ENCODE data around the gene PRKAR2B. TPM values are rescaled to one million over a fixed set of nuclear protein-coding genes. Genes with fewer than 3 reads are reported as not detected.
A peak's percentile ranks its signal among the peaks of the same experiment; 100 is the strongest.

Gene PRKAR2B
- total and polyA plus RNA-seq, 4 donors = 3.5 to 15.0 (median 5.8) TPM

DNA sequence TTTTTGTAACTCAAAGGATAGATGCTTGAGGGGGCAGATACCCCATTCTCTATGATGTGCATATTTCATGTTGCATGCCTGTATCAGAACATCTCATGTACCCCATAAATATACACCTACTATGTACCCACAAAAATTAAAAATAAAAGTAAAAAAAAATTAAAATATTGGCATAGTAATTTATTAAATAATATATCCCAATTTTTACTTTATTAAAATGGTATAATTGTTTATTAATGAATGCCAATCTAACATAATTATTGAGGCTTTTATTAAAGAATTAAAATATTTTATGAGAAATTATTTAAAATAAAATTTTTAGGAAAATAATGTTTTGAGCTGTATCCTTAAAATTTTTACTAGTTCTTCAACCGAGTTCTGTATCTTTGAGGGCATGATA, 105.4 kb downstream of the PRKAR2B start:
- Histone ChIP-seq H3K4me1 (ENCODE audit: control insufficient read depth in 5 of 5, insufficient read depth in 5 of 5, low read length in 5 of 5) (peaks cover 0 to 4% (median 0%) of the 10 kb centered on the region in 5 donors), H3K27ac (ENCODE audit: low read depth in 1 of 2, low read length in 1 of 2) (no peak overlapping the region), H3K9ac (ENCODE audit: insufficient read depth in 1 of 2, low read length in 2 of 2) (no peak overlapping the region), H3K36me3 (ENCODE audit: control insufficient read depth in 4 of 4, insufficient read depth in 4 of 4, low read length in 4 of 4) (no peaks in the 10 kb centered on the region), H3K9me3 (ENCODE audit: control insufficient read depth in 4 of 4, insufficient read depth in 3 of 4, low read length in 3 of 4) (no peaks in the 10 kb centered on the region), H3K27me3 (ENCODE audit: control insufficient read depth in 3 of 3, insufficient read depth in 3 of 3, low read length in 2 of 3) (no peaks in the 10 kb centered on the region), H3K4me3 (no peak overlapping the region)
- DNase-seq (no peak), ATAC-seq (ENCODE audit: insufficient read depth, low FRiP score) (no peak)
- 82 to 90% methylated on average over 1 of the region's 1 CpG for WGBS, 2 donors
- TF ChIP-seq, protein P1, sequence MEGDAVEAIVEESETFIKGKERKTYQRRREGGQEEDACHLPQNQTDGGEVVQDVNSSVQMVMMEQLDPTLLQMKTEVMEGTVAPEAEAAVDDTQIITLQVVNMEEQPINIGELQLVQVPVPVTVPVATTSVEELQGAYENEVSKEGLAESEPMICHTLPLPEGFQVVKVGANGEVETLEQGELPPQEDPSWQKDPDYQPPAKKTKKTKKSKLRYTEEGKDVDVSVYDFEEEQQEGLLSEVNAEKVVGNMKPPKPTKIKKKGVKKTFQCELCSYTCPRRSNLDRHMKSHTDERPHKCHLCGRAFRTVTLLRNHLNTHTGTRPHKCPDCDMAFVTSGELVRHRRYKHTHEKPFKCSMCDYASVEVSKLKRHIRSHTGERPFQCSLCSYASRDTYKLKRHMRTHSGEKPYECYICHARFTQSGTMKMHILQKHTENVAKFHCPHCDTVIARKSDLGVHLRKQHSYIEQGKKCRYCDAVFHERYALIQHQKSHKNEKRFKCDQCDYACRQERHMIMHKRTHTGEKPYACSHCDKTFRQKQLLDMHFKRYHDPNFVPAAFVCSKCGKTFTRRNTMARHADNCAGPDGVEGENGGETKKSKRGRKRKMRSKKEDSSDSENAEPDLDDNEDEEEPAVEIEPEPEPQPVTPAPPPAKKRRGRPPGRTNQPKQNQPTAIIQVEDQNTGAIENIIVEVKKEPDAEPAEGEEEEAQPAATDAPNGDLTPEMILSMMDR (IDR thresholded peaks at IDR 0.05; ENCODE audit: control extremely low read depth, extremely low read depth) = no peak

DNA sequence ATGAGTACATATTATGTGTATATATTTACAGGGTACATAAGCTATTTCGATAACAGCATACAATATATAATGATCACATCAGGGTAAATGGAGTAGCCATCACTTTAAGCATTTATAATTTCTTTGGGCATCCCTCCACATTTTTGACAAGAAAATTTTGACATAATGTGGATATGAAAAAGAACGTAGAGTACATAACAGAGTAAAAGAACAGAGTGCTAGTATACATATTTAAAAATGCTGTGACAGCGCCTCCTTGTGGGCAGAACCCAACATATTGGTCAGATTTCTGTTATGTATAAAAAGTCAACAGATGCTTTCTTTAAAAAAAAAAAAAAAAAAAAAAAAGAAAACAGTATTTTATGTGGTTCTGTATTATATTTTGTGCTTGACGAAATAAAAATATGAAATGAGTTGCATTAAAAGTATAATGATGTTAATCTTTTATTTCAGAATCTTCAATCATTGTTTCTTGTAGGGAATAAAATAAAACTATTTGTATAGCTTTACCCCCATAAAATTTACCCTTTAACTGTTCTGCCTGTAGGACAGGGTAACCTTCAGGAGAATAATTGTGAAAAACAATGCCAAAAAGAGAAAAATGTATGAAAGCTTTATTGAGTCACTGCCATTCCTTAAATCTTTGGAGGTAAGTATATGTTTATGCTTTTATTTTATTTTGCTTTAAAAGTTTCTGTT, 106.0 kb downstream of the PRKAR2B start:
- peak; percentile 78 to 90 (median 84) for DNase-seq

DNA sequence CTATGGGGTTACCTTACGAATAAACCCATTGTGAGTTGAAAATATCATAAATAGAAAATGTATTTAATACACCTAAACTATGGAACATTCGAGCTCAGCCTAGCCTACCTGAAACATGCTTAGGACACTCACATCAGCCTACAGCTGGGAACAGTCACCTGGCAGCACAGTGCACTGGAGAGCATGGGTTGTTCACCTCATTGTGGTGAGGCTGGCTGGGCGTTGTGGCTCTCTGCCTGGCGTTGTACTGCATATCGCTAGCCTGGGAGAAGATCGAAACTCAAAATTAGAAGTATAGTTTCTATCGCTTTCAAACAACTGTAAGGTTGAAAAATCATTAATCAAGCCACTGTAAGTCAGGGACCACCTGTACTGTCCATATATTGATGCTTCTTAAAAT, 107.0 kb downstream of the PRKAR2B start:
- Histone ChIP-seq H3K27me3 (ENCODE audit: control insufficient read depth in 3 of 3, insufficient read depth in 3 of 3, low read length in 2 of 3) (no peaks in the 10 kb centered on the region), H3K4me3 (no peak overlapping the region), H3K9me3 (ENCODE audit: control insufficient read depth in 4 of 4, insufficient read depth in 3 of 4, low read length in 3 of 4) (no peaks in the 10 kb centered on the region), H3K36me3 (ENCODE audit: control insufficient read depth in 4 of 4, insufficient read depth in 4 of 4, low read length in 4 of 4) (no peaks in the 10 kb centered on the region), H3K27ac (ENCODE audit: low read depth in 1 of 2, low read length in 1 of 2) (no peak overlapping the region), H3K9ac (ENCODE audit: insufficient read depth in 1 of 2, low read length in 2 of 2) (no peak overlapping the region), H3K4me1 (ENCODE audit: control insufficient read depth in 5 of 5, insufficient read depth in 5 of 5, low read length in 5 of 5) (no peaks in the 10 kb centered on the region)
- no peak for ATAC-seq (ENCODE audit: insufficient read depth, low FRiP score)
- 93 to 96% methylated on average over 7 of the region's 7 CpGs for WGBS, 2 donors
- DNase-seq = no peak
- TF ChIP-seq, protein P1 (IDR thresholded peaks at IDR 0.05; ENCODE audit: control extremely low read depth, extremely low read depth) = no peak

More for the DNA sequence above, 106.0 kb downstream of the PRKAR2B start:
- Histone ChIP-seq H3K9ac (ENCODE audit: insufficient read depth in 1 of 2, low read length in 2 of 2) (no peak overlapping the region), H3K4me3 (no peak overlapping the region), H3K36me3 (ENCODE audit: control insufficient read depth in 4 of 4, insufficient read depth in 4 of 4, low read length in 4 of 4) (no peaks in the 10 kb centered on the region), H3K4me1 (ENCODE audit: control insufficient read depth in 5 of 5, insufficient read depth in 5 of 5, low read length in 5 of 5) (no peaks in the 10 kb centered on the region), H3K27ac (ENCODE audit: low read depth in 1 of 2, low read length in 1 of 2) (no peak overlapping the region), H3K9me3 (ENCODE audit: control insufficient read depth in 4 of 4, insufficient read depth in 3 of 4, low read length in 3 of 4) (no peaks in the 10 kb centered on the region), H3K27me3 (ENCODE audit: control insufficient read depth in 3 of 3, insufficient read depth in 3 of 3, low read length in 2 of 3) (no peaks in the 10 kb centered on the region)
- TF ChIP-seq, protein P1 (IDR thresholded peaks at IDR 0.05; ENCODE audit: control extremely low read depth, extremely low read depth) = peak; percentile 27
- 25 to 28% methylated on average over 4 of the region's 4 CpGs for WGBS, 2 donors
- ATAC-seq (ENCODE audit: insufficient read depth, low FRiP score) = peak; percentile 72
